B cell (primary cell): Measurements from ENCODE around the gene PTPRG. TPM values are rescaled to one million over a fixed set of nuclear protein-coding genes. Genes with fewer than 3 reads are reported as not detected.

Experiments
- ATAC-seq: fragments of 200-7000 bp; cut with Tn5 transposase; one replicate; pipeline ENCODE4 v1.10.0; 2021; ENCODE audit warnings: low read depth, mild to moderate bottlenecking, moderate number of reproducible peaks, moderate library complexity
- CTCF ChIA-PET: fragments of 350-600 bp; sonication (Branson Sonifier 250); formaldehyde crosslinking; loops from one replicate; lab custom pipeline; 2021; ENCODE audit warnings: antibody characterized with exemption, inconsistent platforms; lab: Charles Lee
- POLR2A ChIA-PET: fragments of 350-600 bp; sonication (Branson Sonifier 250); formaldehyde crosslinking; loops from one replicate; lab custom pipeline; 2021; ENCODE audit warnings: antibody characterized with exemption; lab: Charles Lee
- DNase-seq: peaks from one replicate; pipeline ENCODE4 v3.0.0; 2013
- H2AFZ ChIP-seq: 2 replicates; pipeline ENCODE4 v1.6.1; 2012; ENCODE audit warnings: mild to moderate bottlenecking, low read depth, low read length; ENCODE audit not compliant: insufficient read depth, poor library complexity, severe bottlenecking
- H3K27ac ChIP-seq, 2 donors: 1 replicate in 1 of 2; 2 replicates in 1 of 2; pipeline ENCODE4 v1.5.1; 2012 to 2013; ENCODE audit warnings: low read length in 2 of 2, mild to moderate bottlenecking in 2 of 2, moderate library complexity in 1 of 2
- H3K27me3 ChIP-seq, 4 experiments: fragments of 200-600 bp in 1 of 4; sonication (generic) in 1 of 4; replicated peaks in 1 of 4; 1 replicate in 2 of 4; 2 replicates in 2 of 4; pipeline versions ENCODE4 v1.6.1 to v1.7.0; 2013 to 2016; ENCODE audit warnings: low read length in 3 of 4, mild to moderate bottlenecking in 2 of 4, mixed read lengths in 1 of 4, moderate library complexity in 1 of 4; ENCODE audit not compliant: insufficient read depth in 4 of 4, control insufficient read depth in 3 of 4; ENCODE audit errors: control extremely low read depth in 1 of 4
- H3K36me3 ChIP-seq, 2 experiments: replicated peaks in 1 of 2; 1 replicate in 1 of 2; 2 replicates in 1 of 2; pipeline versions ENCODE4 v1.6.1 to v1.7.1; 2013; ENCODE audit warnings: low read length in 1 of 2; ENCODE audit not compliant: insufficient read depth in 2 of 2, control insufficient read depth in 1 of 2; ENCODE audit errors: control extremely low read depth in 1 of 2, extremely low read depth in 1 of 2
- H3K4me1 ChIP-seq, 2 donors: fragments of 200-600 bp in 1 of 2; sonication (generic) in 1 of 2; 1 replicate in 1 of 2; 2 replicates in 1 of 2; pipeline versions ENCODE4 v1.5.1 to v1.6.1; 2013 to 2017; ENCODE audit warnings: low read length in 2 of 2; ENCODE audit not compliant: control insufficient read depth in 2 of 2, insufficient read depth in 2 of 2
- H3K4me2 ChIP-seq: replicated peaks from 2 replicates; pipeline ENCODE3; 2012; ENCODE audit warnings: mild to moderate bottlenecking, low read depth, low read length; ENCODE audit not compliant: poor library complexity, severe bottlenecking
- H3K4me3 ChIP-seq, 5 experiments: fragments of 200-600 bp in 1 of 5; sonication (generic) in 1 of 5; 1 replicate in 3 of 5; 2 replicates in 2 of 5; pipeline versions ENCODE4 v1.5.1 to v1.7.0; 2011 to 2016; ENCODE audit warnings: low read length in 4 of 5, mild to moderate bottlenecking in 4 of 5, low read depth in 2 of 5, control low read depth in 1 of 5, moderate library complexity in 1 of 5; ENCODE audit not compliant: insufficient read depth in 1 of 5; ENCODE audit errors: control extremely low read depth in 1 of 5, extremely low read depth in 1 of 5
- H3K79me2 ChIP-seq: fragments of 200-600 bp; sonication (generic); one replicate; pipeline ENCODE4 v1.6.0; 2016; ENCODE audit warnings: low read length; ENCODE audit not compliant: control insufficient read depth, insufficient read depth
- H3K9ac ChIP-seq: fragments of 200-600 bp; sonication (generic); 2 replicates; pipeline ENCODE4 v1.6.1; 2017; ENCODE audit warnings: mild to moderate bottlenecking, low read length, moderate library complexity
- H3K9me3 ChIP-seq, 3 donors: one replicate each; pipeline versions ENCODE4 v1.6.1 to v1.7.1; 2013; ENCODE audit warnings: low read length in 2 of 3; ENCODE audit not compliant: control insufficient read depth in 2 of 3, insufficient read depth in 1 of 3; ENCODE audit errors: control extremely low read depth in 1 of 3
- H4K20me1 ChIP-seq: 2 replicates; pipeline ENCODE4 v1.6.0; 2012; ENCODE audit warnings: mild to moderate bottlenecking, low read length; ENCODE audit not compliant: insufficient read depth, control insufficient read depth, poor library complexity, severe bottlenecking
- H3K27ac Mint-ChIP-seq: one replicate; pipeline ENCODE4 v1.8.0; 2021; ENCODE audit warnings: mixed read lengths
- H3K27me3 Mint-ChIP-seq: one replicate; pipeline ENCODE4 v1.8.0; 2021; ENCODE audit warnings: mixed read lengths
- H3K4me1 Mint-ChIP-seq: one replicate; pipeline ENCODE4 v1.8.0; 2021; ENCODE audit warnings: mixed read lengths
- H3K4me3 Mint-ChIP-seq: one replicate; pipeline ENCODE4 v1.8.0; 2021; ENCODE audit warnings: mixed read lengths
- H3K9me3 Mint-ChIP-seq: one replicate; pipeline ENCODE4 v1.8.0; 2022; ENCODE audit warnings: mixed read lengths; ENCODE audit not compliant: insufficient read depth
- CTCF ChIP-seq: fragments of 200-600 bp; IDR thresholded peaks from one replicate; pipeline ENCODE4 v1.8.0; 2022; ENCODE audit warnings: antibody characterized with exemption, mild to moderate bottlenecking
- EZH2 ChIP-seq: IDR thresholded peaks from 2 replicates; pipeline ENCODE4 v1.6.1; 2012; ENCODE audit warnings: borderline replicate concordance, low read depth, mild to moderate bottlenecking, moderate library complexity, low read length; ENCODE audit not compliant: insufficient read depth, poor library complexity, severe bottlenecking
- WGBS: methylation state at CpG from one replicate; pipeline ENCODE4 v1.1.5; 2013; ENCODE audit warnings: missing lambda C conversion rate; ENCODE audit not compliant: insufficient coverage; 5-methylcytosine and 5-hydroxymethylcytosine counted together
- intact Hi-C: fragments of 100-400 bp; cut with micrococcal nuclease; formaldehyde crosslinking; loops from one replicate; pipeline ENCODE4 v1.10.0; 2022
- polyA plus RNA-seq: library from polyadenylated mRNA; depleted of rRNA; stranded (reverse); fragments of >200 nt; gene quantifications from 2 replicates; pipeline ENCODE4 v1.2.3, GENCODE V29; 2012
- total RNA-seq, 2 donors: library from RNA; stranded (reverse); fragments of 120-200 nt in 1 of 2; gene quantifications; 1 replicate in 1 of 2; 2 replicates in 1 of 2; pipeline versions ENCODE4 v1.2.3 to v1.2.4, GENCODE V29; 2013 to 2022

The PTPRG gene
- total and polyA plus RNA-seq, 2 donors (not counting 1 experiment from before 2014, with no cell fraction given), result 0.12 to 1.3 TPM

- no peak for ATAC-seq
Observed at GRCh38 chr3:61832375-61833229, 271.2 kb downstream of the PTPRG start.

More at GRCh38 chr3:61832375-61833229, 271.2 kb downstream of the PTPRG start:
- Histone ChIP-seq H3K9ac (no peak overlapping the region), H3K27ac (no peak overlapping the region), H2AFZ (no peak overlapping the region), H3K4me1 (no peaks in the 10 kb centered on the region), H3K4me3 (no peak overlapping the region), H3K4me2 (no peak overlapping the region), H3K79me2 (no peaks in the 10 kb centered on the region), H3K27me3 (no peaks in the 10 kb centered on the region), H3K9me3 (peaks cover 0 to 2% (median 0%) of the 10 kb centered on the region in 3 donors), H3K36me3 (no peaks in the 10 kb centered on the region), H4K20me1 (no peaks in the 10 kb centered on the region)
- CTCF ChIA-PET, result no interaction called here
- Mint-ChIP-seq H3K4me3 (no peak overlapping the region), H3K27me3 (no peaks in the 10 kb centered on the region), H3K9me3 (peaks cover 6% of the 10 kb centered on the region), H3K4me1 (no peaks in the 10 kb centered on the region), H3K27ac (no peak overlapping the region)
- POLR2A ChIA-PET, result no interaction called here
- no CpG with 5 or more reads among the region's 6 CpGs for WGBS
- no peak for DNase-seq
- intact Hi-C loops, result no loop called here
- TF ChIP-seq CTCF (no peak), EZH2 (no peak)
